Body of pancreas (tissue), 4 donors: ENCODE measurements around the gene PABPN1.

ENCODE experiments used
- CTCF ChIP-seq, 7 experiments: fragments of 450-650 bp in 4 of 7; fragments of 200-600 bp in 3 of 7; sonication (generic) in 3 of 7; IDR thresholded peaks; one replicate each; pipeline ENCODE4 v1.5.1; 2016 to 2019; ENCODE audit warnings: antibody characterized with exemption in 7 of 7
- POLR2A ChIP-seq, 3 donors: fragments of 450-650 bp; IDR thresholded peaks; one replicate each; pipeline ENCODE4 v1.6.1; 2016; ENCODE audit warnings: antibody characterized with exemption in 3 of 3, mild to moderate bottlenecking in 2 of 3

GRCh38 chr14:23371865-23372264, 50.6 kb downstream of the PABPN1 start:
- TF ChIP-seq POLR2A (IDR thresholded peaks at IDR 0.05) (no peak), CTCF (IDR thresholded peaks at IDR 0.05) (no peak)
